GM19239 (cell line): Measurements from ENCODE around the gene RAB31.
"Not testable (repeated sequence)": the region's sequence is repeated elsewhere in the genome, so short reads cannot be mapped to it uniquely, and the experiment has no call there.

Source experiments
- DNase-seq: peaks from one replicate; pipeline ENCODE4 v3.0.0; 2011; ENCODE audit warnings: low spot score; ENCODE audit not compliant: insufficient read length
- FAIRE-seq: peaks from 2 replicates; lab custom pipeline; 2011; peaks lifted over from hg19 to GRCh38; lab: Jason Lieb, UNC

RAB31 gene

DNA sequence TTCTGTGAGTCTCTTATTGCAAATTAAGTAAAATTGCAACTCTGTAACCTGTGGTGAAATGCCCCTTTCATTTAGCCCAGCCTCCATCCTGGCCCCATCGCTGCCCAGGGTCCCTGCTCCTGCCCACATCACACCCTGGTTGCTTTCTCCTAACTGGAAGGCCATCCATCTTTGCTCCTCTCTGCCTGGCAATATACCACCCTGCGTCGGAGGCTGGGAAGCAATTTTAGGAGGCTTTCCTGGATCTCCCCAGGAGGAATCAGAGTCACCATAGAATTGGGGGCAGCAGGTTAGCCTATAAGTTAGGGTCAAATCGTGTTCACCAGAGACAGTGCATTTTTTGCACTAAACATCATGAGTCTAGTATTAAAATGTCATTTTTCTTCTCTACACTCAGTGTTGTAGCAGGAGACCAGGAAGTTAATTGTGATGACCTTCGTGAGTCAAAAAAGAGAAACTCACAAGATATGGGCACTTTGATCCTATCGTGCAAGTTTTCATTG, 163.2 kb downstream of the RAB31 start:
- no peak for FAIRE-seq
- no peak for DNase-seq

- no peak for FAIRE-seq
- DNase-seq = no peak
Measured at GRCh38 chr18:9872823-9873222, 164.7 kb downstream of the RAB31 start.

DNA sequence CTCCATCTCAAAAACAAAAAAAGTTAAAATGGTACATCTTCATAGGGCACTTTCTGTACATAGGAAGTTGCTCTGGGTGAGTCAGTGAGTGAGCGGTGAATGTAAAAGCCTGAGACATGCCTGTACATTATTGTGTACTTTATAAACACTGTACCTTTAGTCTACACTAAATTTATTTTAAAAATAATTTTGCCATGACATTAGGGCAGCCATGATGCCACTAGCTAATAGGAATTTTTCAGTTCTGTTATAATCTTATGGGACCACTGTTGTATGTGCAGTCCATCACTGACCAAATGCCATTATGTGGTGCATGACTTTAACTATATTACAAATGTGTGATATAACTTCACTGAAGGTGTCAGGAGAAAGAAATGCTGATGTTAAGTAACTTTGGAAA, 166.6 kb downstream of the RAB31 start:
- DNase-seq = no peak
- FAIRE-seq = no peak

- DNase-seq (no peak), FAIRE-seq (no peak)
Measured at GRCh38 chr18:9876212-9876866, 168.2 kb downstream of the RAB31 start.

DNA sequence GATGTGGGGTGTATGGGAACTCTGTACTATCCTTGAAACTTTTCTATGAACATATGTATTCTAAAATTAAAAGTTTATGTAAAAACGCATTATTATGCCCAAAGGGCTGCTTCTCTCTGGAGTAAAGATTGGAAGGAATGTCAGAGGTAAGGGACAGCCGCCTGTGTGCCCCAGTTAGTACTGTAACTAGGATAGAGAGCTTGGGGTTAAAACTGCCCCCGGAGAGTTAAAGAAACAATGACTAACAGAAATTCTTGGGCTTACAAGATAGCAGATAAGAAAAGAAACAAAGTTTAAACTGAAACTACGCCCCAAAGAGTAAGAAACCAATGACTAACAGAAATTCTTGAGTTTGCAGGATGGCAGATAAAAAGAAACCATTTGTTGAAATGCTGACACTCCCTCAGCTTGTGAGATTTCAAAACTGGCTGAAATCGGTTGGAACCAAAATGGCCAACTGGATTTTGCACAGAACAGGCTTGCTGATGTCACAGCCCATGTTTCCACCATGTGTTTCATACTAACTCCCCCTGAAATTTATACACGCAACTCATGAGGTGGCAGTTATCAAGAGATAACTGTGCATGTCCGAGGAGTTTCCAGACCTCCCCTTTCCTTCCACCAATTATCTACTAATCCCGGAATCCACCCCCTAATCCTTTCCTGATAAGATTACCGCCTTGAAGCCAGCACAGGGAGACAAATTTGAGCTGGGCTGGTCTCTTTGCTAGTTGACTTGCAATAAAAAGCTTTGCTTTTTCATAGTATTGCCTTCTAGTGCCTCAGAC, 169.0 kb downstream of the RAB31 start:
- DNase-seq (no peak), FAIRE-seq (no peak)

DNA sequence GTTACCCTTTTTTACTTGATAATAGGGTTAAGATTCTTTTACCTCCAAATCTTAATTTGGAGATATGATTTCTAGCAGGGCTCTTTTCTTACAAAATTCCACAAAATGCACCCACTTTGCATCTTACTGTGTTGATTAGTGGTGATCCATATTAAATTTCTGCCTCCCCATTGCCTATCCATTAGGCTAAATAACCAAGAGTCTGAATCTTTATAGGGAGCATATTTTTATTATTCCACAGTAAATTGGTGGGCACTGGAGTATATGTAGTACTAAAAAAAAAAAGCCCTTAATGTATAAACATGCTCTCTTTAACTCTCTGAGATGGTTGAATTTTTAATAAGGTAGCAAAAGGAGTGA, 169.5 kb downstream of the RAB31 start:
- no peak for DNase-seq
- no peak for FAIRE-seq

DNA sequence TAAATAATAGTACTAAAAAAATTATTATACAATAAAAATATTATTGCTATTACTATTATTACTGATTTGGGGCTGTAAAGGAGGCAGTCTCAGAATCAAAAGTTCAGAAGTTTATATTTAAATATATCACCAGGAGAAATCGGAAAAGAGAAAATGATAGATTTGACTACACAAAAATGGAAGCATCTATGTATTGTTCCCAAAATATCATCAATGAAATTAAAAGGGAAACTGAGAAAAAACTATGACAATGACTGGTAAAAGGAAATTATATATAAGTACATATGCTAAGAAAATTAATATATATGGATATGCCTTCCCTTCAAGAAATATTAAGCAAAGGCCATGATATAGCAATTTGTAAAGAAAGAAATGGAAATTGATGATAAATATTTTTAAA, 170.0 kb downstream of the RAB31 start:
- no peak for FAIRE-seq
- no peak for DNase-seq

- FAIRE-seq (no peak), DNase-seq (no peak)
Measured at GRCh38 chr18:9878783-9879242, 170.7 kb downstream of the RAB31 start.

GRCh38 chr18:9884090-9884489, 176.0 kb downstream of the RAB31 start:
- DNase-seq (no peak), FAIRE-seq (no peak)

DNA sequence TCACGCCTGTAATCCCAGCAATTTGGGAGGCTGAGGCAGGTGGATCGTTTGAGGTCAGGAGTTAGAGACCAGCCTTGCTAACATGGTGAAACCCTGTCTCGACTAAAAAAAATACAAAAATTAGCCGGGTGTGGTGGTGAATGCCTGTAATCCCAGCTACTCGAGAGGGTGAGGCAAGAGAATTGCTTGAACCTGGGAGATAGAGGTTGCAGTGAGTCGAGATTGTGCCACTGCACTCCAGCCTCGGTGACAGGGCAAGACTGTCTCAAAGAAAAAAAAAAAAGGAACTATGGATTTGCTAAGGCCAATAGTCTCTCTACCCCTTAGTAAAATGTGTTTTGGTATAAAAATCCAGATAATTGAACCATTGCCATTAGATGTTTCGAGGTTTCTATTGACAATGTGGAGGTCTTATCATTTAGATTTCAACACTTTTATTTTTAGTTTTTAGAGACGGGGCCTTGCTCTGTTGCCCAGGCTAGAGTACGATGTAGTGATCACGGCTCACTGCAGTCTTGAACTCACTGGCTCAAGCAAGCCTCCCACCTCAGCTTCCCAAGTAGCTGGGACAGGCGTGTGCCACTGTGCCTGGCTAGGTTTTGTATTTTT, 176.5 kb downstream of the RAB31 start:
- FAIRE-seq (no peak), DNase-seq (no peak)

DNA sequence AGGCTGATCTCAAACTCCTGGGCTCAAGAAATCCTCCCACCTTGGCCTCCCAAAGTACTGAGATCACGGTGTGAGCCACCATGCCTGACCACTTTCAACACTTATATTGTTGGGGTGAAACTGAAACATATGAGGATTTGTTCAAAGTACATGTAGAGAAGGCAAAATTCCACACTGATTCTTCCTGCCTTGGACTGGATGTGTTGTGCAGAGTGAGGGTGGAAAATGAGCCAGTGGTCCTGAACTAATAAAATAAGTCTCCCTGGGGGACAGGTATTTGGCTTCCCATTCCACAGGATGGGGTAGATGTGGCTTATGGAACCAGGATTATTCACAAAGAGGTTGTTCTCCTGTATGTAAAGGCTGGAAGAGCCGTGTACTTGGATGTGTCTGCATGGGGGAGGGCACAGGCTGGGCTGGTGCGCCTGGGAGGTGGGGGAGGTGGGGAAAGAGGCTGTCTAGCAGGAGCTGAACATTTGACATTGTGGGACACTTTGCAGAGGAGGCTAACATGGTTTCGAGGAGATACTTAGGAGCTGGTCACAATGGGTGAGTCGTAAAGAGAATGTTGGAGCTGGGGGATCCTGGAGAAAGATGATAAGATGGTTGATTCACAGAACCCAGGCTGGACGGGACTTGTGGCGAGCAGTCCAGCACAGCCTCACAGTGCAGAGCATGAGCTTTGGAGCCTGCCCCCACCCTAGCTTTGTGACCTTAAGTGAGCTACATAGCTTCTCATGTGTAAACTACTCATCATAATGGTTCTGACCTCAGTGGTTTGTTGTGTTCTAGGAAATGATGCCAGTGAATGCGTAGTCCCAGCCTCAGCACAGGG, 177.3 kb downstream of the RAB31 start, which contains the start of gene TXNDC2:
Gene TXNDC2, plus strand, starts transcription at position 804 of the 835 bp plus-strand sequence. CDS start 708 bp downstream, outside the sequence.
- DNase-seq (no peak), FAIRE-seq (no peak)

- no peak for FAIRE-seq
- DNase-seq = no peak
Measured at GRCh38 chr18:9886005-9886348, 177.9 kb downstream of the RAB31 start.

GRCh38 chr18:9887992-9888391, 179.9 kb downstream of the RAB31 start:
- DNase-seq (no peak), FAIRE-seq (no peak)

- DNase-seq (no peak), FAIRE-seq (no peak)
Measured at GRCh38 chr18:9890196-9890595, 182.1 kb downstream of the RAB31 start.

DNA sequence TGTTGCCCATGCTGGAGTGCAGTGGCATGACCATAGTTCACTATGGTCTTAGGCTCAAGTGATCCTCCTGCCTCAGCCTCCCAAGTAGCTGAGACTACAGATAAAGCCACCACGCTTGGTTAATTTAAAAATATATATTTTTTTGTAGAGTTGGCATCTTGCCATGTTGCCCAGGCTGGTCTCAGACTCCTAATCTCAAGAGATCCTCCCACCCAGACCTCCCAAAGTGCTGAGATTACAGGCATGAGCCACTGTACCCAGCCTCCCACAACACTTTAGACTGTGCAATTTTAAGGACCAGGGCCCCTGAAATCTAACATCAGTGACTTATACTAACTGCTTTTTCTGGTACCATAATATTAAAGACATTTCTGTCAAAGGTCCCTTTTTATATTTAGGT, 182.9 kb downstream of the RAB31 start:
- DNase-seq (no peak), FAIRE-seq (no peak)

DNA sequence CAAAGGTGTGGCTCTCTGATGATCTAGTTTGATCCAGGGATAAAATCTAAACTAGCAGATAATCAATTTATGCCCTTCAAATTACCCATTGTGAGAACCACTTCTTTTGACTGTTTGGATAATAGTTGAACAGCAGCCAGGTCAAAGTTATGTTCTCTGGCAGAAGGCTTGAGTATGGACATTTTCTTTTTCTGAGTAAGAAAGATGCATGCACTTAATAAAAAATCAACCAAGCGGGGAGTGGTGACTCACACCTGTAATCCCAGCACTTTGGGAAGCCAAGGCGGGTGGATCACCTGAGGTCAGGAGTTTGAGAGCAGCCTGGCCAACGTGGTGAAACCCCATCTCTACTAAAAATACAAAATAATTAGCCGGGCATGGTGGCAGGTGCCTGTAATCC, 183.4 kb downstream of the RAB31 start:
- DNase-seq, FAIRE-seq: not testable (repeated sequence)

DNA sequence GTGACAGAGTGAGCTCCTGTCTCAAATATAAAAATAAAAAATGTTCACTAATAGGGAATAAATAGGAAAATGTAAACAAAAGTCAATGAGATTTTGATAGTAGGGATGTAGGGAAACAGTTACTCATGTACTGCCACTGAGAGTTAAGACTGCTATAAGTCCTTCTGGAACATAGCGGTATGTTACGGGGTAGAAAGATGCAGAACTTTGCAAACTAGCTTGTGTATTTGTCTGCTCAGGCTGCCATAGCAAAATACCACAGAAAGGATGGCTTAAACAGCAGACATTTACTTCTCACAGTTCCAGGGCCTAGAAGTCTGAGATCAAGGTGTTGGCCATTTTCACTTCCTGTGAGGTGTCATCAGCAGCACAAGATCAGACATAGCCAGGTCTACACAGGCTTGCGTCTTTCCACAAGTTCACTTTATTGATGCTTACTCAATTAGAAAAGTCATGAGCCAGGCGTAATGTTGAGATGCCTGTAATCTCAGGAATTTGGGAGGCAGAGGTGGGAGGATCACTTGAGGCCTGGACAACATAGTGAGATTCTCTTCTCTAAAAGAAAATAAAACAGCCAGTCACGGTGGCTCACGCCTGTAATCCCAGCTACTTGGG, 186.5 kb downstream of the RAB31 start:
- DNase-seq = no peak
- no peak for FAIRE-seq

GRCh38 chr18:9897129-9897528, 189.0 kb downstream of the RAB31 start:
- no peak for FAIRE-seq
- no peak for DNase-seq

DNA sequence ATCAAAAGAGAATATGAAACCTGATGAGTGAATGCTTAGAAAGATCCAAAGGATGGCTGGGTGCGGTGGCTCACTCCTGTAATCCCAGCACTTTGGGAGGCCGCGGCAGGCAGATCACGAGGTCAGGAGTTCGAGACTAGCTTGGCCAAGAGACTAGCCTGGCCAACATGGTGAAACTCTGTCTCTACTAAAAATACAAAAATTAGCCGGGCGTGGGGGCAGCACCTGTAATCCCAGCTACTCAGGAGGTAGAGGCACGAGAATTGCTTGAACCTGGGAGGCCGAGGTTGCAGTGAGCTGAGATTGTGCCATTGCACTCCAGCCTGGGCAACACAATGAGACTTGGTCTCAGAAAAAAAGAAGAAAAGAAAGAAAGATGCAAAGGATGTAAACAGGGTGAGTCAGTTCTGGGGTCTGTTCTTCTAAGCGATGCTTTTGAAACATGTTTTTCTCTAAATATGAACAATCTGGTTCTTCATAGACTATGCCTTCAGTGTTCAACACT, 189.7 kb downstream of the RAB31 start:
- FAIRE-seq, DNase-seq: not testable (repeated sequence)
